GM12864 (cell line): ENCODE results near the gene PCLO.

Source experiments
- DNase-seq: peaks from one replicate; pipeline ENCODE4 v3.0.0-alpha.2; 2011; ENCODE audit warnings: low read depth
- H3K4me3 ChIP-seq: 2 replicates; pipeline ENCODE4 v1.5.1; 2011; ENCODE audit warnings: mild to moderate bottlenecking, low read depth, low read length, control low read depth
- TF ChIP-seq, protein P1 (sequence below): IDR thresholded peaks from 2 replicates; pipeline ENCODE4 v1.5.1; 2011; ENCODE audit warnings: low read depth, mild to moderate bottlenecking, moderate library complexity, low read length, control low read depth, inconsistent platforms; ENCODE audit errors: missing control alignments

PCLO gene

DNA sequence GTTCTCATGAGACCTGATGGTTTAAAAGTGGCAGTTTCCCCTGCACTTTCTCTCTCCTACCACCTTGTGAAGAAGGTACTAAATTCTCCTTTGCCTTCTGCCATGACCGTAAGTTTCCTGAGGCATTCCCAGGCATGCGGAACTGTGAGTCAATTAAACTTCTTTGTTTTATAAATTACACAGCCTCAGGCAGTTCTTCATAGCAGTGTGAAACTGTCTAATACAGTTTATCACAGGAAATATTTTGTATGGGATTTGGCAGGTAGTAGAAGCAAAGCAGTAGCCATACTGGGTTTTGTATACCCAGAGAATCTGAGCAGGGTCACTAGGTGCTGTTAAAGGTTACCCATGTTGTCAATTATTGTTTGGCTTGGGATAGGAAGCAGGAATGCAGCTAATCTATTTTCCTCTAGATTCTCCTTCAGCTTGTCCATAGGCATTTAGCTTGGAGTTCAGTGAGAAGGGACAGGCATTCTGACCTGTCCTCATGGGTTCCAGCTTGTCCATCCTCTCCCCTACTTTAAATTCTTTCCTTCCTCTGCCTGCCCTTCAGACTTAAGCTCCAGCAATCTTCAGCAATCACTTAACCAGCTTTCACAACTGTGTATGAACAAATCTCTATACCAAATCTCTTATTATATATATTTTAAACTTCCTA is 186.7 kb downstream of the PCLO start:
- H3K4me3 ChIP-seq: no peak overlapping the region
- TF ChIP-seq, protein P1, sequence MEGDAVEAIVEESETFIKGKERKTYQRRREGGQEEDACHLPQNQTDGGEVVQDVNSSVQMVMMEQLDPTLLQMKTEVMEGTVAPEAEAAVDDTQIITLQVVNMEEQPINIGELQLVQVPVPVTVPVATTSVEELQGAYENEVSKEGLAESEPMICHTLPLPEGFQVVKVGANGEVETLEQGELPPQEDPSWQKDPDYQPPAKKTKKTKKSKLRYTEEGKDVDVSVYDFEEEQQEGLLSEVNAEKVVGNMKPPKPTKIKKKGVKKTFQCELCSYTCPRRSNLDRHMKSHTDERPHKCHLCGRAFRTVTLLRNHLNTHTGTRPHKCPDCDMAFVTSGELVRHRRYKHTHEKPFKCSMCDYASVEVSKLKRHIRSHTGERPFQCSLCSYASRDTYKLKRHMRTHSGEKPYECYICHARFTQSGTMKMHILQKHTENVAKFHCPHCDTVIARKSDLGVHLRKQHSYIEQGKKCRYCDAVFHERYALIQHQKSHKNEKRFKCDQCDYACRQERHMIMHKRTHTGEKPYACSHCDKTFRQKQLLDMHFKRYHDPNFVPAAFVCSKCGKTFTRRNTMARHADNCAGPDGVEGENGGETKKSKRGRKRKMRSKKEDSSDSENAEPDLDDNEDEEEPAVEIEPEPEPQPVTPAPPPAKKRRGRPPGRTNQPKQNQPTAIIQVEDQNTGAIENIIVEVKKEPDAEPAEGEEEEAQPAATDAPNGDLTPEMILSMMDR: no peak
- no peak for DNase-seq

DNA sequence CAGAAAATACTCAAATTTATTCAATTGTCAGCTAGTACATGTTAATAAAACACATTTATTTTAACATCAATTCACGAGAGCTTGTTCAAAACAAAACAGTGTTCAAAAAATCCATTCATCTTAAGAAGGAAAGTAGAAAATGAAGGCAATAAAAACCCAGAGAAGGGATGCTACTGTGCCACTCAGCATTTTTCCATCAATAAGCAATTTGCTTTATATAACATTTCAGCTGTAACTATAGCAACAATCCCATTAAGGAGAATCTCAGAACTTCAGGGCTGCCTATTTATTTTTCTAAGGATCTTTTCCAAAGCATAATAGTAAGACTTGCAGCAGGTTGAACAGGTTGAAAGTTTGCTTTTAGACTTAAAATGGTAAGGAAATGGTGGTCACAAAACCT is 190.5 kb downstream of the PCLO start:
- TF ChIP-seq, protein P1: no peak
- no peak for DNase-seq
- H3K4me3 ChIP-seq: no peak overlapping the region

DNA sequence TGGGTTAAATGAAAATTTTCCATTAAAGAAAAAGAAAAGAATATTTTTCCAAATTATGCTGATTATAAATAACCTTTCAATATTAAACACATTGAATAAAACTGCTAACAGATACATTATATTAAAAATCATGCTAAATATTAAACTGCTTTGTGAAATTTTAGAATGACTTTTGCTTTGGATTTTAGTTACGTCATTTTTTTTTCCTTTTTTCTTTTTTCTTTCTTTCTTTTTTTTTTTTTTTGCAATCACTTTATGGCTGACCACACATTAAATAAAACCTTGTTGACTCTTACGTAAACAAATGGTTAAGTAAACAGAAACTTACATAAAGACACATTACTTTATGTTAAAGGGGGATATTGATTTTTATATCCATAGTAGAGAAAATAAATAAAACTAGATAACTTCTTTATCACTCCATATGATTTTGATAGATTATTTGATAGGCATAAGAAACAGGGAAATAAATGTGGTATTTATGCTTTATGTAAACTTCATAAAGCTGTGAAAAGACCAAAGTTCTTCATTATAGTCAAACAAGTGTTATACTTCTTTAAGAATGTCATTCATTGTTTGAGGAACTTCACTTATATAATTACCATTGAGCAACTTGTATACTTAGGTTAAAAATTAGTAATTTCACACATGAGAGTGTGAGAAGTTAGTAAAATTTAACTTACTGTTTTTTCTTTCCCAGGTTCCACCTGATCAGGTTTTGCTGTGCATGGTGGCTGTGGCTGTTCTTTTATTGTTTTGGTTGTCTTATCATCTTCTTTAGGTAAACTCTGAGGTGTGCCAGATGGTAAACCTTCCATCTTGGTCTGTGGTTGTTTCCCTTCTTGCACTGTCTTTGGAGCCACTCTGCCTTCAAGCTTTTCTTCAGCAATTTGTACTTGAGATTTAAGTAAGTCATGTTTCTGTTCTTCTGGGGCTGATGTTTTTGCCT is 197.3 kb downstream of the PCLO start:
- TF ChIP-seq, protein P1: no peak
- DNase-seq: no peak
- H3K4me3 ChIP-seq: no peak overlapping the region

DNA sequence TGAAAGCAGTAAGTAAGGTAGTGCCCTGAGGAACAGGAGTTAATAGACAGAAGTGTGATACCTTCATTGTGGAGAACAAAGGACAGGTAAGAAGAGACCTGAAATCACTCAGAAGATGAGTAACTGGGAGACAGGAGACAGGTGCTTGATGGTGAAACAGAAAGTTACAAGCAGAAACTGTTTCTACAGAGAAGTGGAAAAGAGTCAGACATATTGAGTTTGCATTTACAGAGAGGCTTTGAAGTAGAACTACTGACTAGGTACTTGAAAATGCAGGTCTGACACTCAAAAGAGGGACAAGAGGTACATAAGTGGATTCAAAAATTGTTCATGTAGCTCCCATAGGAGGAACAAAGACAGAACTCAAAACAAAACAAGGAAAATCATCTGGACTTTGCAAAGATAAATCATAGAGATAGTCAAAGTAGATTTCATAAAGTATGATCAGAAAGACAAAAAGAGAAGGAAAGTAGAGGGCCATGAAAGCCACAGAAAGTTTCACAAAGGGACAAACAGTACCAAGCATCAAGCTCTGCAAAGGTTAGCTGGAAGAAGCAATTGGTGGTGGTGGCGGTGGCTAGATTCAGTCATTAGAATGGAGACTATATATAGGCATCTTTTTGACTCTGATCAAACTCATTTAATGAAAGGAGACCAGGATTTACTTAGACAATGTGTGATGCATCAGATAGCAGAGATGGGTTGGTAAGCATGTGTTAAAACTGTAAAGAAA is 198.4 kb downstream of the PCLO start:
- no peak for DNase-seq
- no peak overlapping the region for H3K4me3 ChIP-seq
- TF ChIP-seq, protein P1: no peak

DNA sequence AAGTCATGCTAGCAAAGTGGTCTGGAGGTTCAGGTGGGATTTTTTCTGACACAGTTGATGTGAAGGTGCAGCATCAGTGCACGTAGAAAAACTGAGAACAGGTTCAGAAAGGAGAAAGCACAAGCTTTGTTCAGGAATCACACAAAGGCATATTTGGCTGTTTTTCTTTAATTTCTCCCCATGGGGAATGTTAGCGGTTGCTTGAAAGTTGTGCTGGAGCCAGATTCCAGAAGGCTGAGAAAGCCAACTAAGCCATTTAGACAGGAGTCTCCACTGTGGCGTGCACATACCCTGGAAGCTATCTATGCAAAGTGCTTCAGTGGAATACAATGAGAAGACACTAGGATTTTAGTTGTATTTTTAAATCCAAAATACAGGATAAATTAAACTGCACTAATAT is 201.4 kb downstream of the PCLO start:
- no peak overlapping the region for H3K4me3 ChIP-seq
- TF ChIP-seq, protein P1: no peak
- no peak for DNase-seq

DNA sequence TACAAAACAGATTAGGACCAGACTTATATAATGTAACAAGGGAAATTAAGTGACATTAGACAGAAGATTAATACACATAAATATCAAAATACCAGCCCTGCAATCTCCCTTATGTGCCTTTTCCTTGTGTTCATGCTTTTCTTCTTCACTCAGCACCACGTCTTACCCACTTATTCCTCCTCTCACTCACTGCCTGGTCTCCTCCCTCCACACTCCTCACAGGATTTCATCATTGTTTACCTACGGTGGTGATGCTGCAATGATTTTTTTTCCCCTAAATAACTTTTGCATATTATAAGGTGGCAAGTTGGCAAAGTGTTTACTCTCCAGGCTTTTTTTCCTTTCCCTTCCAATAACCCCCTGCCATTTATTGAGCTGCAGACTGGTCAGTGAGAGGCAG is 203.2 kb downstream of the PCLO start:
- TF ChIP-seq, protein P1: no peak
- no peak for DNase-seq
- H3K4me3 ChIP-seq: no peak overlapping the region
